Fibroblast of lung (primary cell): Measurements from ENCODE around the gene RCAN2. TPM values are rescaled to one million over a fixed set of nuclear protein-coding genes. Genes with fewer than 3 reads are reported as not detected.

Experiments used
- DNase-seq, 2 donors: peaks; one replicate each; pipeline versions ENCODE4 v3.0.0 to v3.0.0-alpha.2; 2010; ENCODE audit warnings: low read depth in 2 of 2
- H2AFZ ChIP-seq: 2 replicates; pipeline ENCODE4 v1.5.1; 2012; ENCODE audit warnings: low read length, control low read depth, inconsistent platforms
- H3K27ac ChIP-seq: 2 replicates; pipeline ENCODE4 v1.5.1; 2011; ENCODE audit warnings: low read length, control low read depth; ENCODE audit not compliant: insufficient read depth
- H3K27me3 ChIP-seq: 2 replicates; pipeline ENCODE4 v1.5.1; 2011; ENCODE audit warnings: mild to moderate bottlenecking, low read length; ENCODE audit not compliant: control insufficient read depth, insufficient read depth
- H3K36me3 ChIP-seq: 2 replicates; pipeline ENCODE4 v1.5.1; 2011; ENCODE audit warnings: low read length; ENCODE audit not compliant: control insufficient read depth, insufficient read depth
- H3K4me1 ChIP-seq: 2 replicates; pipeline ENCODE4 v1.5.1; 2011; ENCODE audit warnings: low read length; ENCODE audit not compliant: control insufficient read depth, insufficient read depth; ENCODE audit errors: extremely low read depth
- H3K4me2 ChIP-seq: 2 replicates; pipeline ENCODE4 v1.5.1; 2011; ENCODE audit warnings: low read length, control low read depth; ENCODE audit not compliant: insufficient read depth; ENCODE audit errors: extremely low read depth
- H3K4me3 ChIP-seq, 4 experiments: fragments of 200-600 bp in 1 of 4; sonication (generic) in 1 of 4; replicated peaks in 1 of 4; 2 replicates each; pipeline ENCODE4 v1.5.1; 2011 to 2016; ENCODE audit warnings: low read length in 4 of 4, low read depth in 3 of 4, mild to moderate bottlenecking in 3 of 4, control low read depth in 2 of 4, inconsistent platforms in 1 of 4, mixed read lengths in 1 of 4; ENCODE audit not compliant: insufficient read depth in 1 of 4; ENCODE audit errors: control extremely low read depth in 1 of 4
- H3K79me2 ChIP-seq: 2 replicates; pipeline ENCODE4 v1.5.1; 2012; ENCODE audit warnings: mild to moderate bottlenecking, low read length, inconsistent platforms; ENCODE audit not compliant: control insufficient read depth, insufficient read depth
- H3K9ac ChIP-seq: 2 replicates; pipeline ENCODE4 v1.5.1; 2011; ENCODE audit warnings: mild to moderate bottlenecking, low read length, control low read depth; ENCODE audit not compliant: insufficient read depth
- H3K9me3 ChIP-seq: 2 replicates; pipeline ENCODE4 v1.5.1; 2012; ENCODE audit warnings: low read depth, low read length; ENCODE audit not compliant: control insufficient read depth, insufficient read depth
- H4K20me1 ChIP-seq: 2 replicates; pipeline ENCODE4 v1.5.1; 2011; ENCODE audit warnings: low read length; ENCODE audit not compliant: control insufficient read depth, insufficient read depth; ENCODE audit errors: extremely low read depth
- CTCF ChIP-seq, 2 donors: IDR thresholded peaks in 1 of 2; conservative IDR thresholded peaks in 1 of 2; 1 replicate in 1 of 2; 2 replicates in 1 of 2; pipeline ENCODE4 v1.5.1; 2011 to 2012; ENCODE audit warnings: low read length in 2 of 2, control low read depth in 1 of 2, inconsistent platforms in 1 of 2, low read depth in 1 of 2, mild to moderate bottlenecking in 1 of 2
- EZH2 ChIP-seq: IDR thresholded peaks from 2 replicates; pipeline ENCODE4 v1.5.1; 2012; ENCODE audit warnings: low read length, control low read depth, mild to moderate bottlenecking; ENCODE audit errors: missing control alignments
- polyA plus RNA-seq, 2 donors: library from polyadenylated mRNA; depleted of rRNA in 1 of 2; stranded (reverse) in 1 of 2; unstranded in 1 of 2; fragments of >200 nt; gene quantifications; 2 replicates each; pipeline ENCODE4 v1.2.1, GENCODE V29; 2011 to 2012; ENCODE audit warnings: missing spikeins in 1 of 2
- total RNA-seq: library from RNA; depleted of rRNA; stranded (reverse); fragments of >200 nt; gene quantifications from 2 replicates; pipeline ENCODE4 v1.2.1, GENCODE V29; 2014

The RCAN2 gene
- total and polyA plus RNA-seq, 2 donors (not counting 1 experiment from before 2014, with no cell fraction given) = 11.7 to 38.0 TPM

GRCh38 chr6:46453741-46454316, 37.4 kb downstream of the RCAN2 start:
- H2AFZ ChIP-seq = no peak overlapping the region
- no peak overlapping the region for H3K9ac ChIP-seq
- no peaks in the 10 kb centered on the region for H3K27me3 ChIP-seq
- H3K36me3 ChIP-seq = no peaks in the 10 kb centered on the region
- H4K20me1 ChIP-seq = no peaks in the 10 kb centered on the region
- peak; percentile 32 to 51 for DNase-seq
- H3K4me2 ChIP-seq = peak overlapping the region; percentile 34
- H3K79me2 ChIP-seq = no peaks in the 10 kb centered on the region
- no peak overlapping the region for H3K27ac ChIP-seq
- H3K4me3 ChIP-seq = no peak overlapping the region
- TF ChIP-seq CTCF (conservative IDR thresholded peaks at IDR 0.05 in 1 of 2, IDR thresholded peaks at IDR 0.05 in 1 of 2; ENCODE audit: low read depth in 1 of 2, low read length in 2 of 2) (no peak), EZH2 (no peak)
- H3K9me3 ChIP-seq = no peaks in the 10 kb centered on the region
- peaks cover 6% of the 10 kb centered on the region for H3K4me1 ChIP-seq

- Histone ChIP-seq H3K4me3 (no peak overlapping the region), H3K9ac (no peak overlapping the region), H4K20me1 (no peaks in the 10 kb centered on the region), H2AFZ (no peak overlapping the region), H3K27me3 (no peaks in the 10 kb centered on the region), H3K36me3 (no peaks in the 10 kb centered on the region), H3K4me1 (peaks cover 6% of the 10 kb centered on the region), H3K4me2 (peak overlapping the region; percentile 34), H3K27ac (no peak overlapping the region), H3K9me3 (no peaks in the 10 kb centered on the region), H3K79me2 (no peaks in the 10 kb centered on the region)
- peak; percentile 72 to 79 for DNase-seq
- TF ChIP-seq EZH2 (no peak), CTCF (conservative IDR thresholded peaks at IDR 0.05 in 1 of 2, IDR thresholded peaks at IDR 0.05 in 1 of 2; ENCODE audit: low read depth in 1 of 2, low read length in 2 of 2) (no peak)
Observed at GRCh38 chr6:46453216-46453615, 38.0 kb downstream of the RCAN2 start.

GRCh38 chr6:46452312-46452917, 38.8 kb downstream of the RCAN2 start:
- Histone ChIP-seq H3K79me2 (no peaks in the 10 kb centered on the region), H3K4me3 (no peak overlapping the region), H3K27me3 (no peaks in the 10 kb centered on the region), H3K36me3 (no peaks in the 10 kb centered on the region), H3K9ac (no peak overlapping the region), H2AFZ (no peak overlapping the region), H3K9me3 (no peaks in the 10 kb centered on the region), H3K27ac (no peak overlapping the region), H4K20me1 (no peaks in the 10 kb centered on the region), H3K4me1 (peaks cover 6% of the 10 kb centered on the region), H3K4me2 (no peak overlapping the region)
- no peak for DNase-seq
- no peak for TF ChIP-seq EZH2
- no peak for TF ChIP-seq CTCF (conservative IDR thresholded peaks at IDR 0.05 in 1 of 2, IDR thresholded peaks at IDR 0.05 in 1 of 2; ENCODE audit: low read depth in 1 of 2, low read length in 2 of 2)
